ENCODE data around the gene ANKRD66.

Gene ANKRD66

GRCh38 chr6:46794068-46794467, 47.3 kb downstream of the ANKRD66 start:
- H3K9me2 ChIP-seq (replicated peaks; ENCODE audit: low read depth, low read length), result no peaks in the 10 kb centered on the region
- no peaks in the 10 kb centered on the region for H3K79me2 ChIP-seq (ENCODE audit: insufficient read depth, low read length)

GRCh38 chr6:46795816-46796215, 49.1 kb downstream of the ANKRD66 start:
- no peak overlapping the region for H3K9ac ChIP-seq (ENCODE audit: low read depth, low read length, poor library complexity, severe bottlenecking)
- TF ChIP-seq, protein P1, sequence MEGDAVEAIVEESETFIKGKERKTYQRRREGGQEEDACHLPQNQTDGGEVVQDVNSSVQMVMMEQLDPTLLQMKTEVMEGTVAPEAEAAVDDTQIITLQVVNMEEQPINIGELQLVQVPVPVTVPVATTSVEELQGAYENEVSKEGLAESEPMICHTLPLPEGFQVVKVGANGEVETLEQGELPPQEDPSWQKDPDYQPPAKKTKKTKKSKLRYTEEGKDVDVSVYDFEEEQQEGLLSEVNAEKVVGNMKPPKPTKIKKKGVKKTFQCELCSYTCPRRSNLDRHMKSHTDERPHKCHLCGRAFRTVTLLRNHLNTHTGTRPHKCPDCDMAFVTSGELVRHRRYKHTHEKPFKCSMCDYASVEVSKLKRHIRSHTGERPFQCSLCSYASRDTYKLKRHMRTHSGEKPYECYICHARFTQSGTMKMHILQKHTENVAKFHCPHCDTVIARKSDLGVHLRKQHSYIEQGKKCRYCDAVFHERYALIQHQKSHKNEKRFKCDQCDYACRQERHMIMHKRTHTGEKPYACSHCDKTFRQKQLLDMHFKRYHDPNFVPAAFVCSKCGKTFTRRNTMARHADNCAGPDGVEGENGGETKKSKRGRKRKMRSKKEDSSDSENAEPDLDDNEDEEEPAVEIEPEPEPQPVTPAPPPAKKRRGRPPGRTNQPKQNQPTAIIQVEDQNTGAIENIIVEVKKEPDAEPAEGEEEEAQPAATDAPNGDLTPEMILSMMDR (conservative IDR thresholded peaks at IDR 0.05; ENCODE audit: low read length), result no peak
- no peak for TF ChIP-seq EZH2phosphoT487 (IDR thresholded peaks at IDR 0.05; ENCODE audit: borderline replicate concordance)

More at GRCh38 chr6:46794068-46794467, 47.3 kb downstream of the ANKRD66 start:
- H3K36me3 ChIP-seq (ENCODE audit: insufficient read depth, low read length), result no peaks in the 10 kb centered on the region
- no peaks in the 10 kb centered on the region for H3K27me3 ChIP-seq (ENCODE audit: insufficient read depth, low read length, poor library complexity, severe bottlenecking)
- H3K4me3 ChIP-seq (ENCODE audit: low read length, poor library complexity, severe bottlenecking), result no peak overlapping the region
- no peaks in the 10 kb centered on the region for H4K20me1 ChIP-seq (ENCODE audit: insufficient read depth, low read length, poor library complexity, severe bottlenecking)
- TF ChIP-seq, protein P1 (conservative IDR thresholded peaks at IDR 0.05; ENCODE audit: low read length), result no peak
- TF ChIP-seq EZH2phosphoT487 (IDR thresholded peaks at IDR 0.05; ENCODE audit: borderline replicate concordance), result no peak
- no peak overlapping the region for H2AFZ ChIP-seq (ENCODE audit: low read length)
- H3K9ac ChIP-seq (ENCODE audit: low read depth, low read length, poor library complexity, severe bottlenecking), result no peak overlapping the region
- H3K9me3 ChIP-seq (ENCODE audit: insufficient read depth, low read depth, low read length), result no peaks in the 10 kb centered on the region
- no peaks in the 10 kb centered on the region for H3K4me1 ChIP-seq (ENCODE audit: insufficient read depth, low read length, poor library complexity, severe bottlenecking)
- no peaks in the 10 kb centered on the region for H3F3A ChIP-seq (ENCODE audit: low read depth)
- H3K4me2 ChIP-seq (ENCODE audit: low read depth, low read length, poor library complexity, severe bottlenecking), result no peak overlapping the region

DNA sequence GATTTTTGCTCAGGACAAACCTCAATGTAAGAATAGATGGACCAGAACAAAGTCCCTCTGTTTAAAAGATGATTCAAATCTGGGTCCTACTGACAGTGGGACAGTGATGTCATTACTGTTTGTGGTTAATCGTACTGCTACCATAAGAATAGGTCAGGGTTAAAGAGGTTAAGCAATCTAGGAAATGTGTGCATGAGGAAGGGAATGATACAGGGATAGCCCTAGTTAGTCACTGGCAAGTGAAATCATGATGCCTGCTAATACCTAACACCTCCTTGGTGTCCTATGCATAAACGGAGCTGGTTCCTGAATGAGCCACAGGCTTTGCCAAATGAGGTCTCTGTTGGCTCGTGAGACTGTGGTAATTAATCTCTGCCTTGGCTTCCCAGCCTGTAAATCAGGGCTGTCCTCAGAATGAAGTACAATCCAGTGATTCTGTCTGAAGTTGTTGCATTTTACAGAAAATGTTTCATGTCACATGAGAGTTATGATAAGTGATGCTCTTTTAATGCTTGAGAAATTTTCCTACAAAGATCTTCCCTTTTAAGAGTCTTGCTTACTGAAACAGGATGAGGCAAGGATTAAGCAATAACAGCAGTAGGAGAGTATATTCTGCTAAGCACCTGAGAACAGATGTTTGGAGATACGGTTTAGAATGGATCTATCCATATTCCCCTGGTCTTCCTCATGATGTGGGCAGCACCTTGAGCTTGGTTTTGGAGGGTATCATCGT, 50.3 kb downstream of the ANKRD66 start:
- Histone ChIP-seq H3K4me1 (ENCODE audit: insufficient read depth, low read length, poor library complexity, severe bottlenecking) (no peaks in the 10 kb centered on the region), H3K27me3 (ENCODE audit: insufficient read depth, low read length, poor library complexity, severe bottlenecking) (no peaks in the 10 kb centered on the region), H3K9me2 (replicated peaks; ENCODE audit: low read depth, low read length) (no peaks in the 10 kb centered on the region), H2AFZ (ENCODE audit: low read length) (no peak overlapping the region), H4K20me1 (ENCODE audit: insufficient read depth, low read length, poor library complexity, severe bottlenecking) (no peaks in the 10 kb centered on the region), H3F3A (ENCODE audit: low read depth) (no peaks in the 10 kb centered on the region), H3K36me3 (ENCODE audit: insufficient read depth, low read length) (no peaks in the 10 kb centered on the region), H3K4me3 (ENCODE audit: low read length, poor library complexity, severe bottlenecking) (no peak overlapping the region), H3K4me2 (ENCODE audit: low read depth, low read length, poor library complexity, severe bottlenecking) (no peak overlapping the region), H3K79me2 (ENCODE audit: insufficient read depth, low read length) (no peaks in the 10 kb centered on the region), H3K9ac (ENCODE audit: low read depth, low read length, poor library complexity, severe bottlenecking) (no peak overlapping the region), H3K9me3 (ENCODE audit: insufficient read depth, low read depth, low read length) (no peaks in the 10 kb centered on the region)
- no peak for TF ChIP-seq EZH2phosphoT487 (IDR thresholded peaks at IDR 0.05; ENCODE audit: borderline replicate concordance)
- TF ChIP-seq, protein P1 (conservative IDR thresholded peaks at IDR 0.05; ENCODE audit: low read length), result no peak

More at GRCh38 chr6:46795816-46796215, 49.1 kb downstream of the ANKRD66 start:
- Histone ChIP-seq H3K4me2 (ENCODE audit: low read depth, low read length, poor library complexity, severe bottlenecking) (no peak overlapping the region), H3K36me3 (ENCODE audit: insufficient read depth, low read length) (no peaks in the 10 kb centered on the region), H3K27me3 (ENCODE audit: insufficient read depth, low read length, poor library complexity, severe bottlenecking) (no peaks in the 10 kb centered on the region), H2AFZ (ENCODE audit: low read length) (no peak overlapping the region), H3K4me3 (ENCODE audit: low read length, poor library complexity, severe bottlenecking) (no peak overlapping the region), H3K9me2 (replicated peaks; ENCODE audit: low read depth, low read length) (no peaks in the 10 kb centered on the region), H3K79me2 (ENCODE audit: insufficient read depth, low read length) (no peaks in the 10 kb centered on the region), H4K20me1 (ENCODE audit: insufficient read depth, low read length, poor library complexity, severe bottlenecking) (no peaks in the 10 kb centered on the region), H3F3A (ENCODE audit: low read depth) (no peaks in the 10 kb centered on the region), H3K9me3 (ENCODE audit: insufficient read depth, low read depth, low read length) (no peaks in the 10 kb centered on the region), H3K4me1 (ENCODE audit: insufficient read depth, low read length, poor library complexity, severe bottlenecking) (no peaks in the 10 kb centered on the region)
